22Rv1 (cell line): Measurements from ENCODE around the gene TMEM232.

Experiments
- H3K27ac ChIP-seq: fragments of 450-650 bp; 2 replicates; pipeline ENCODE4 v1.5.1; 2017
- ZFX ChIP-seq: fragments of 450-650 bp; IDR thresholded peaks from 2 replicates; pipeline ENCODE4 v1.6.1; 2017; ENCODE audit warnings: antibody characterized with exemption, borderline replicate concordance
- TF ChIP-seq, protein P1 (sequence below): fragments of 450-650 bp; IDR thresholded peaks from 2 replicates; pipeline ENCODE4 v1.5.1; 2017; ENCODE audit warnings: mild to moderate bottlenecking

Gene TMEM232

DNA sequence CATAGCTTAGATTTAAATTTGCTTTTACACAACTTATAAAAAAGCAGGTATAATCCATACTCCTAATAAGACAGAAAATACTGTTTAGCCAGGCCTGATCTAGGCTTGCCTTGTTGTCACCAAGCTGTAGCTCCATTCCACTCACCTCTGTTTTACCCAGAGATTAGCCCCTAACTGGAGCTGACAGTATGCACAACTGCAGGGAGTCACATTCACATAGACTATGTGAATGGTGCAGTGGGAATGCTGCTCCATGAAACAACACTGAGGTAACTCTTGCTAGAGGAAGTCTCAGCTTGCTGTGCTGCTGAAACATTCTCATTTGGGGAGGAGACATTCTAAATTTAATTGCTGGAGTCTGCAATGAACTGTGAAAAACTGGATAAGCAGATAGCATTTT, 209.1 kb downstream of the TMEM232 start:
- H3K27ac ChIP-seq, result no peak overlapping the region
- no peak for TF ChIP-seq ZFX
- TF ChIP-seq, protein P1, sequence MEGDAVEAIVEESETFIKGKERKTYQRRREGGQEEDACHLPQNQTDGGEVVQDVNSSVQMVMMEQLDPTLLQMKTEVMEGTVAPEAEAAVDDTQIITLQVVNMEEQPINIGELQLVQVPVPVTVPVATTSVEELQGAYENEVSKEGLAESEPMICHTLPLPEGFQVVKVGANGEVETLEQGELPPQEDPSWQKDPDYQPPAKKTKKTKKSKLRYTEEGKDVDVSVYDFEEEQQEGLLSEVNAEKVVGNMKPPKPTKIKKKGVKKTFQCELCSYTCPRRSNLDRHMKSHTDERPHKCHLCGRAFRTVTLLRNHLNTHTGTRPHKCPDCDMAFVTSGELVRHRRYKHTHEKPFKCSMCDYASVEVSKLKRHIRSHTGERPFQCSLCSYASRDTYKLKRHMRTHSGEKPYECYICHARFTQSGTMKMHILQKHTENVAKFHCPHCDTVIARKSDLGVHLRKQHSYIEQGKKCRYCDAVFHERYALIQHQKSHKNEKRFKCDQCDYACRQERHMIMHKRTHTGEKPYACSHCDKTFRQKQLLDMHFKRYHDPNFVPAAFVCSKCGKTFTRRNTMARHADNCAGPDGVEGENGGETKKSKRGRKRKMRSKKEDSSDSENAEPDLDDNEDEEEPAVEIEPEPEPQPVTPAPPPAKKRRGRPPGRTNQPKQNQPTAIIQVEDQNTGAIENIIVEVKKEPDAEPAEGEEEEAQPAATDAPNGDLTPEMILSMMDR, result no peak

DNA sequence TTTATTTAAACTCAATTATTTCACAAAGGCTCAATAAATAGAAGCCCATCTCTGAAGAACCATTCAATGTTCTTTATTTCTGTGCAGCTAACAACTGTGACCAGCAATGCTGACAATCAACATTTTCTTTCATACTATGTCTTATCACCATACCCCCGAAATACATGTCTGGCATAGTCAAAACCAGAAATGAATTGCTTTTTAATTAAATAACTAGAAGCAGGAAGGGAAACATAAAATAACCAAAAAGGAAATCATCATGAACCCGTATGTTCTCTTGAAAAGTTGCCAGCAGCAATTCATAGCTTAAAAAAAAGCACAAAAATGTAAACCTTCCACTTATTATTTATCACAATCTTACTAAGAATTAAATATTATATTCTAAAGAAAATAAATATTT, 212.4 kb downstream of the TMEM232 start:
- no peak overlapping the region for H3K27ac ChIP-seq
- TF ChIP-seq, protein P1, result no peak
- TF ChIP-seq ZFX, result no peak

DNA sequence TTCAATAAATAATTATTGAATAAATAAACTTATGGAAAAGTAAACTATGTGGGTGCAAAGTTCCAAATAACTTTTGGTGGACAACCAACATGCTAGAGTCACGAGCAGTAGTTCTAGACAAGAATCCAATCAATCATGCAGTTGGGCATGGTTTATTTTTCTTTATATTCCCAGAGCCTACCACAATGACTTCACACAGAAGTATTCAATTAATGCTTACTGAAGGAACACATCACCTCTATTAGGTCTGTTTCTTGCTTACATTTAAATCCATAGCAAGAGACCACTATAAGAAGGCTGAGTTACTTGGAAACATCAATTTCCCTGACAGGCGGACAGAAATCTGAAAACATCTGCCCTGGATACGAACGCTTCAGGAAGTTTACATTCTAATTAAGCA, 214.2 kb downstream of the TMEM232 start:
- no peak overlapping the region for H3K27ac ChIP-seq
- no peak for TF ChIP-seq ZFX
- TF ChIP-seq, protein P1, result no peak

DNA sequence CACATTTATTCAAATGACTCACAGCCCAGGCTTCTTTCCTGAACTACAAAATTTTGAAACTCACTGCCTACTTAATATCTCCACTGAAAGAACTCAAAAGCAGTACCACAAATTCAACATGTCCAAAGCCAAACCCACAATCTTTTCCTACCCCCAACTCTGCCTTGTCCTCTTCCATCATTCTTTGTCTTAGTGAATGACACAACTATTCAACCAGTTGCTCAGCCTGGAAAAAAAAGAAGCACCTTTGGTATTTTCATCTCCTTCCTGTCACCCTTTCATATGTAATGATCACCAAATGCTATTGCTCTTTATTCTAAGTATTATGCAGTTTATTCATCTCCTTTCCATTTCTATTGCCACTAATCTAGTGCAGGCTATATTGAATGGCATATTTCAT, 216.3 kb downstream of the TMEM232 start:
- H3K27ac ChIP-seq, result no peak overlapping the region
- TF ChIP-seq ZFX, result no peak
- TF ChIP-seq, protein P1, result no peak

DNA sequence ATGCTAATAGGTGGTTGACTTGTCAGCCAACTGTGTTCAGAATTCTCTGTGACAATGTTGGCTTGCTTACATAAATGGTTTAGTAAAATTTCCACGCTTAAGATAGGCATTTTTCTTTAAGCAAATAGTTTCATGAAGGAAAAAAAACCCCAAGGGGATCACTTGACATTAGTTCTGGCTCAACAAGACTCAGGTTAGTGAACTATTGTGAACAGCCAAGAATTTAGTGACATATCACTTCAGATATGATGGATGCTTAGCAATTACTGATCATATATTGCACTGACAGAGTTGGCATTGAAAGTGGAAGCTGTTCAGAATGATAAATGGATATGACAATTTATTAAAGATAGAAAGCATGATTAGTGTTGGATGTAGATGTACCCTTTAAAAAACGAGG, 218.5 kb downstream of the TMEM232 start:
- TF ChIP-seq, protein P1, result no peak
- TF ChIP-seq ZFX, result no peak
- H3K27ac ChIP-seq, result no peak overlapping the region

DNA sequence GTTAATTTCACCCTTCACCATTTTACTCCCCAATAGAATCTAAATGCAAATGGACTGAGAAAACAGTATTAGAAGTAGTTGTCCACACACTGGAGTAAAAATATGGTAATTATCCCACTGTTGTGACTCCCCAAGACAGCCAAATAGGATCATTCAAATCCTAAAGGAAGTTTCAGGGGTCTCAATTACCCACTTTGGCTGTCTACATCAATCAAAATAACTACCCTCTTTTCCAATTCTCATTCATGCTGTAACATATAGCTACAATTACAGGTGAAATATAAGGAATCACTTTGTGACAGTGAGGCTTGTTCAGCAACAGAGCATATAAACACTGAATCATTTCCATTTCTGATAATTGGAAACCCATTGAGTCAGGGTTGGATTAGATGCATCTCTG, 220.1 kb downstream of the TMEM232 start:
- no peak overlapping the region for H3K27ac ChIP-seq
- TF ChIP-seq, protein P1, result no peak
- no peak for TF ChIP-seq ZFX

DNA sequence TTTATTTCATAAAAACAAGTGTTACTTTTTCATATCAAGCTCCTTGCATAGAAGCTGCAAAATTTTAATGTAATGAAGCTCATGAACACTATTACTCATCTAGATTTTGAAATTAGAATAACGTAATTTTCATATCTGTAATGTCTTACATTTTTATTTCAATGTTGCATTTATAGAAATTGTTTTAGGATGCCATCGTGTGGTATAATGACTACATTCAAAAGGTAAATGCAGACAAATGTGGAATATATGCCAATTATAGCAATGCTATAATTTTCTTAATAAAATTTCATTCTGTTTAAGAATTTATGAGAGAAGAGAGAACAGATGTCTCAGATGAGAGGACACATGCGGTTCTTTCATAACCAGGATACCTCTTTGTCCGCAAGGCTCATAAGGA, 230.2 kb downstream of the TMEM232 start:
- H3K27ac ChIP-seq, result no peak overlapping the region
- no peak for TF ChIP-seq ZFX
- TF ChIP-seq, protein P1, result no peak
